Ishikawa (cell line): Measurements from ENCODE around the gene MICAL3.

Experiments
- CEBPB ChIP-seq: IDR thresholded peaks from 2 replicates; pipeline ENCODE4 v1.6.1; 2012
- CREB1 ChIP-seq: IDR thresholded peaks from 2 replicates; pipeline ENCODE4 v1.6.1; 2012; ENCODE audit warnings: low read depth
- EGR1 ChIP-seq: IDR thresholded peaks from 2 replicates; pipeline ENCODE4 v1.6.1; 2012
- EP300 ChIP-seq: IDR thresholded peaks from 2 replicates; pipeline ENCODE4 v1.6.1; 2012; ENCODE audit warnings: borderline replicate concordance
- FOXM1 ChIP-seq: IDR thresholded peaks from 2 replicates; pipeline ENCODE4 v1.6.1; 2012; ENCODE audit warnings: low read depth, borderline replicate concordance
- MAX ChIP-seq: IDR thresholded peaks from 2 replicates; pipeline ENCODE4 v1.6.1; 2012
- NFIC ChIP-seq: IDR thresholded peaks from 2 replicates; pipeline ENCODE4 v1.6.1; 2012
- RAD21 ChIP-seq: IDR thresholded peaks from 2 replicates; pipeline ENCODE4 v1.6.1; 2012; ENCODE audit warnings: low read depth
- REST ChIP-seq: IDR thresholded peaks from 2 replicates; pipeline ENCODE4 v1.6.1; 2012; ENCODE audit warnings: low read depth, mild to moderate bottlenecking
- TAF1 ChIP-seq: IDR thresholded peaks from 2 replicates; pipeline ENCODE4 v1.6.1; 2012; ENCODE audit warnings: low read depth, mild to moderate bottlenecking
- TCF12 ChIP-seq: IDR thresholded peaks from 2 replicates; pipeline ENCODE4 v1.6.1; 2012; ENCODE audit warnings: low read depth
- TEAD4 ChIP-seq: IDR thresholded peaks from 2 replicates; pipeline ENCODE4 v1.6.1; 2012
- USF1 ChIP-seq: IDR thresholded peaks from 2 replicates; pipeline ENCODE4 v1.6.1; 2012
- YY1 ChIP-seq: IDR thresholded peaks from 2 replicates; pipeline ENCODE4 v1.6.1; 2012; ENCODE audit warnings: low read depth
- ZBTB7A ChIP-seq: IDR thresholded peaks from 2 replicates; pipeline ENCODE4 v1.6.1; 2012; ENCODE audit warnings: low read depth

Gene MICAL3

GRCh38 chr22:18024276-18024939 lies at the start of gene MICAL3:
TSS of gene MICAL3 (minus strand) at chr22:18024561. CDS start at chr22:17906812, 117,749 bp downstream.
- TF ChIP-seq MAX (peak; percentile 24; the same call in 1 of the 2 replicates), ZBTB7A (no peak), RAD21 (peak; percentile 39; the same call in 1 of the 2 replicates), REST (no peak), YY1 (no peak), TAF1 (no peak), CREB1 (no peak)

GRCh38 chr22:18073467-18073866 lies 49.1 kb upstream of the MICAL3 start:
- no peak for TF ChIP-seq YY1
- no peak for TF ChIP-seq USF1
- no peak for TF ChIP-seq RAD21
- no peak for TF ChIP-seq EGR1
- no peak for TF ChIP-seq CREB1
- no peak for TF ChIP-seq NFIC
- TF ChIP-seq CEBPB = no peak
- no peak for TF ChIP-seq EP300
- no peak for TF ChIP-seq TEAD4
- no peak for TF ChIP-seq TAF1
- TF ChIP-seq REST = no peak
- no peak for TF ChIP-seq MAX

GRCh38 chr22:18071968-18072310 lies 47.6 kb upstream of the MICAL3 start:
- TF ChIP-seq FOXM1 = no peak
- no peak for TF ChIP-seq RAD21
- TF ChIP-seq REST = no peak
- TF ChIP-seq MAX = no peak
- no peak for TF ChIP-seq CEBPB
- no peak for TF ChIP-seq TEAD4
- no peak for TF ChIP-seq YY1
- TF ChIP-seq USF1 = no peak
- no peak for TF ChIP-seq NFIC
- no peak for TF ChIP-seq TAF1
- TF ChIP-seq TCF12 = no peak
- no peak for TF ChIP-seq EP300
- no peak for TF ChIP-seq ZBTB7A
- TF ChIP-seq CREB1 = no peak
- TF ChIP-seq EGR1 = no peak

- TF ChIP-seq RAD21 = no peak
- no peak for TF ChIP-seq CREB1
- no peak for TF ChIP-seq TEAD4
- no peak for TF ChIP-seq FOXM1
- no peak for TF ChIP-seq REST
- TF ChIP-seq EGR1 = no peak
- no peak for TF ChIP-seq TAF1
- no peak for TF ChIP-seq YY1
- no peak for TF ChIP-seq TCF12
- TF ChIP-seq CEBPB = no peak
- TF ChIP-seq ZBTB7A = no peak
- no peak for TF ChIP-seq NFIC
- no peak for TF ChIP-seq MAX
- no peak for TF ChIP-seq EP300
- TF ChIP-seq USF1 = no peak
Measured at GRCh38 chr22:18070556-18071306, 46.4 kb upstream of the MICAL3 start.
